NCI-H748 treated with DMSO at 0.1 percent for 48 hours (cell line): ENCODE results near the gene CEP83.
"Not testable (repeated sequence)": the region's sequence is repeated elsewhere in the genome, so short reads cannot be mapped to it uniquely, and the experiment has no call there.

Experiments used
- DNase-seq: peaks from one replicate; lab custom pipeline; 2025; lab: John Stamatoyannopoulos, UW

The CEP83 gene

DNA sequence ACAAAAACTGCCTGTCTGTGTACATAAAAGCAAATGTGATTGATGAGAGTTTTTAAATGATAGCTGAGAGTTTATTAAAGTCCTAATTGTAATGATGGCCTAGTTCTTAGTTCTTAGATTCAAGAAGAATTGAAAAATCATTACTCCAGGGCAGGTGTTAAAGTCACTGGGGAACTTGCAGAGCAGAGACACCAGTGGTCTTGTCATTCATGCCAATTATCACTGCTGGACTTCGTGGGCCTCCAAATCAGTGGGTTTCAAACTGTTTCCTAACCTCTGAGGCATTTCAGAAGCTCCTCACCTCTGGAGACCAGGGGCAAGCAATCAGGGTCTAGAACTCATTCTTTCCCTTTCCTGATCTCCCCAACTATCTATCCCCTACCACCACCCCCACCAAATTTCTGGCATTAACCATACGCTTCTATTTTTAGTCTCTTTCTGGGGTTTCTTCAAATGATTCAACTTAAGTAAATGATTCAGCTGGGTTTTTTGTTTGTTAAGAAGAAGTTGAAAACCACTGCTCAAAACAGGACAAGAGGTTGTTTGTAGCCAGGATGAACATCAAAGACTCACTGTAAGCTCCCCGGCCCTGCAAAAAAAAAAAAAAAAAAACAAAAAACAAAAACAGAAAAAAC, 80.1 kb downstream of the CEP83 start:
- DNase-seq, result no peak

DNA sequence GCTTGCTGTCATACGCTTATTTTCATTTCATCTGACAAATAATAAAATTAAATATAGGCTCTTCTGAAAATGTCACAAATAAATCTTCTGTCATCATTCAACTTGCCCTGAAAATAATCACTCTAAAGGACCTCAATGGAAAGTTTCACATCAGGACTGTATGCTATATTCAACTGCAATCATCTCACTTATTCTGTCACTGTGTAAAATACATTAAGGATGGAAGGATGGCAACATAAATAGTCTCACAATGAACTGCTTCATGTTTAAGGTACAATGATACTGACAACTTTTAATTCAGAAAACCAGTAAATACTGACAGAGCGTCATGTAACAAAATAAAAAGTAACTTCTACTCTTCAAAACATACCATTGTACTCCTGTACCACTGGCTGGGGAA, 82.1 kb downstream of the CEP83 start:
- no peak for DNase-seq

DNA sequence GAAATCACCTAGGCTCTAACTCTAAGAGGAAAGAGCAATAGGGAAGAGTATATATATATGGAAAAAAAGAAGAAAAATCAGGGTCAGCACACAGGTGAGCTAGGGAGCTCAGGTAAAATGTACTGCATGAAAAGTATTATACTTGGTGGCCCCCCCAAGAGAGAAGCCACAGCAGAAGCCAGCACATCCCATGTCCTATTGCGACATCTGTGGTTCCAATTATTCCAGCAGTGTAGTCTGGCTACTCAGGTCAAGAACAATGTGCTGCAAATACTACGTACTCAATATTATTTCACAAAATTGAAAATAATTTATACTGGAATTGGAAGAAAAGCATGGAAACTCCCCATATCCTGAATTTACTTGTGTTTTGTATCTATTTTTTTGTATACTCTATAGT, 85.5 kb downstream of the CEP83 start:
- no peak for DNase-seq

DNA sequence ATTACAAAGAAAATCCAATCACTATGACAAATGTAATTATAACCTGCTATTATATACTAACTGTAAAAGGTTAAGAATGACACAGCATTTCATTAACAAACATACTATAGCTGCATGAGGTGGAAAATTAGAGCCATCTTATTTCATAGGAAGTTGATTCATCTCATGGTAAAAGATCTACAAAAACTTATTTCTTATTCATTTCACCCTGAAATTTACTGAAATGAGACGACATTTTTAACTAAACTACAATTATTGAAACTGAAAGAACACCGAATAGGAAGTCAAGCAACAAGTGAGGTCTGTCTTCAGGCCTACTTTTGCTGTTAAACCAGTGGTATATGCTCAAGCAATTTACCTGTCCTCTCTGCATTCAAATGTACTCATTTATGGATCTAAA, 87.2 kb downstream of the CEP83 start:
- DNase-seq, result no peak

DNA sequence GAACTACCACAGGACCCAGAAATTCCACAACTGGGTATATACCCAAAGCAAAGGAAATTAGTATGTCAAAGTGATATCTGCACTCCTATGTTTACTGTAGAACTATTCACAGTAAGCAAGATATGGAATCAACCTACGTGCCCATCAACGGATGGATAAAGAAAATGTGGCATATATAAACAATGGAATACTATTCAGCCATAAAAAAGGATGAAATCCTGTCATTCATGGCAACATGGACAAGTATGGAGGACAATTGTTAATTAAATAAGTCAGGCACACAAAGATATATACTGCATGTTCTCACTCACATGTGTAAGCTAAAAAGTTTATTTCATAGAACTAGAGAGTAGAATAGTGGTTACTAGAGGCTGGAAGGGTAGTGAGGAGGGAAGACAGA, 97.0 kb downstream of the CEP83 start:
- no peak for DNase-seq

DNA sequence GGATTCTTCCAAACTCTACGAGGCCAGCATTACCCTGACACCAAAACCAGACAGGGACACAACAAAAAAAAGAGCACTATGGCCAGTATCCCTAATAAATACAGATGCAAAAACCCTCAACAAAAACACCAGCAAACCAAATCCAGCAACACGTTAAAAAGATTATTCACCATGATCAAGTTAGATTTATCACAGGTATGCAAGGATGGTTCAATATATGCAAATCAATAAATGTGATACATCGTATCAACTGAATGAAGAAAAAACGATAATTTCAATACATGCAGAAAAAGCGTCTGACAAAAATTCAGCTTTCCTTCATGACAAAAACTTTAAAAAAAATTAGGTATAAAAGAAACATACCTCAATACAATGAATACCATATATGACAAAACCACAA, 99.9 kb downstream of the CEP83 start:
- DNase-seq, result no peak

DNA sequence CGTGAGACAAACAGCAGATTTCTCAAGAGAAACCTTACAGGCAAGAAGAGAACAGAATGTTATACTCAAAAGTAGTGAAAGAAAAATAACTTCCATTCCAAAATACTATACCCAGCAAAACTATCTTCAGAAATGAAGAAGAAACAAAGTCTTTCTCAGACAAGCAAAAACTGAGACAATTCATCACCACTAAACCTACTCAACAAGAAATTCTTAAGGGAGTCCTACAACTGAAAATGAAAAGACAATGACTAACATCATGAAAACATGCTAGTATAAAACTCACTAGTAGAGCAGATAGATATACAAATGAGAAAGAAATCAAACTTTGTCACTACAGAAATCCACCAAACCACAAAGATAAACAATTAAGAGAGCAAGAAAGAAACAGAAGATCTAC, 106.5 kb downstream of the CEP83 start:
- DNase-seq, result no peak

DNA sequence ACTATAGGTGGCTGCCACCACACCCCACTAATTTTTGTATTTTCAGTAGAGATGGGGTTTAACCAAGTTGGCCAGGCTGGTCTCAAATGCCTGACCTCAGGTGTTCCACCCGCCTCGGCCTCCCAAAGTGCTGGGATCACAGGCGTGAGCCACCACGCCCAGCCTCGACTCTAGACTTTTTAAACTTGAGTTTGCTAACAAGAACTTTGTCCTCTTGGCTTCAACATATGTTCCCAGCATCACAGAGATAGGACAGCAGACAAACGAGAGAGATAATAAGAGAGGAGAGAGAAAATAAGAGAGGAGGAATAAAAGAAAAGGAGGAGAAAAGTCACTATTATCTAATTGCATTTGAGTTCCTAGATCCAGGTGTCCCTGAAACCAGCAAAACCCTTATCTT, 119.1 kb downstream of the CEP83 start:
- no peak for DNase-seq

DNA sequence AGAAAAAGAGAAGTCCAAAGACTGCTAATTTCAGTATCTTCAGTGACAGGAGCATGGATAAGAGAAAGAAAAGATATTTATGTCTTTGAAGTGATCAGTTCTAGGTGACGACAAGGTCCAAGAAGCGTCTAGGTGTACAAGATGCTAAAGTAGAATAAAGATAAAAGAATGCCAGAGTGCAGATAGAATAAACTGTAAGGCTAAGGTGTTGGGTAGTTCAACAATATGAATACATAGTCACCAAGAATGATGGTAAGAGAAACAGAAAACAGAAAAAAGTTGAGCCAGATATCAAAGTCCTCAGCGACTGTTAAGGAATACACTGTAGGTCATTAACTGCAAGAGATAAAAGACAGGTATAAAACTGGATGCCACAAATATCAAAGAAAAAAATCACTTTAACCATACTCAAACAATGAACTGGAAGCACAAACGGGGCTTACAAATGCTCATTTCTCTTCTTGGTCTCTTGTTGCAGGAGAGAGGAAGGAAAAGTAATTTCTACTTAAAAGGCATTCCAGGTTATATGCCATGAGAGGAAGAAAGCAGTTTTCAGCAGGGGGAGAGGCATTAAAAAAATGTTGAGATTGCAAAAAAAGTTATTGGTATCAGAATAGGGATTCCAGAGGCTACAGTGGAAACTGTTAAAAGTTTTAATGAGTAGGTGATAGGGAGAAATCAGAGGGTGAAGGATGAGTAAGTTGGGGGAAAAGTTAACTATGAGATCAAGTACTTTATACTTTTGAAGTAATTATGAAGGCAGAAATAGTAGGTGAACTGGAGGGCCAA, 121.5 kb downstream of the CEP83 start:
- no peak for DNase-seq

DNA sequence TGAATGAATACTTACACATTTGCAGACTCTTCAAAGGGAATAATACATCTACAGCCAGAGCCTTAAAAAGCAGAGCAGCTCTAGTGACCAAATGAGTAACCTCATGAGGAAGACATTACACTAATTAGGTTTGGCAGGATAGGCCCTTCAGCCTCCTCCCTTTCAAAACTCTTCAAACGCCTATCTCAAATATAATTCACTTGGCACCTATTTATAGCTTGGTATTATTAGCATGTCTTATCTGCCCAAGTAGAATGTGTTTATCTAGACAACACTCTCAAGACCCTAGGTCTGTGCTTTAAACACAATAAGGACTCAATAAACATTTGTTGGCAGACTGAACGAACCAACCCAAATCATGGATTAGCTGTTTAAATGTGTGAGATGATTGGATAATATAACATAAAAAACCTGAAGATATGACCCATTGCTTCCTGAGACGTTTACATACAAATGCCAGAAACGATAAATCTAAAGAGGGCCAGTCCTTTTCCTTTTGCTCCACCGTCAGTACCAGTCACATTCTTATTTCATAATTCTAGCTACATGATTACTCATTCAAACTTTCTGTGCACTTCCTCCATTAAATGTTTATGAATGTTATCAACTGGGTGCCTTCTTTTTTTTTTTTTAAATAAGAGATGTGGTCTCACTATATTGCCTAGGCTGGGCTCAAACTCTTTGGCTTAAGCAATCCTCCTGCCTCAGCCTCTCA, 123.3 kb downstream of the CEP83 start:
- no peak for DNase-seq

DNA sequence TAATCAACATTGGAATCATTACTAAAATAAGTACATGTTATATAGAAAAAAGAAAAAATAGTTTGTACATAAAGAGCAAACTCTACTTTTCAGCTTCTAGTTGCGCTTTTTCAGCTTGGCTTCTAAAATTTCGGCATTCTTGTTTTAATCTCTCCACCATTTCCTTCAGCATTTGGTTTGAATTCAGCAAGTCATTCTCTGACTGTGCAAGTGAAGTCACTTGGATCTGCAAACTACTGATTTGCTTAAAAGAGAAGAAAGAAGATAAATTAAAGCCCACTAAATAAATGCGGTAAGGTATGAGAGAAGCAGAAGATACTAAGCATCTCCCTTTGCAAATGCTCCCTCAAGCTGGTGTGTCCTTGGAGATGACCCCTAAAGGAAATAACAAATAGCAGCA, 126.3 kb downstream of the CEP83 start:
- no peak for DNase-seq

DNA sequence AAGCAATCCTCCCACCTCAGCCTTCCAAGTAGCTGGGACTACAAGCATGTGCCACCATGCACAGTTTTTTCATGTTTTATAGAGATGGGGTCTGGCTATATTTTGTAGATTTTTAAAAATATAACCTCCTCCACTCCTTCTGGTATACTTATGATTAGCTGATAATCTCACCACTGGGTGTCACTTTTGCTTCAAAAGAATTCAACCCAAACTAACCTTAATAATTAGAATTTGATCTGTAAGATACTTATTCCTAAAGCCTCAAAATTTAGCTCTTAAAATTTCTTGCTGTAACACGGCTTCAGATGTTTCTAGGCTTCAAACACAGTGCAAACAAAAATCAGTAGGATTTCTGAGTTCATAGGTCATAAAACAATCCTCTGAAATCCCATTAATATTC, 130.3 kb downstream of the CEP83 start:
- no peak for DNase-seq

DNA sequence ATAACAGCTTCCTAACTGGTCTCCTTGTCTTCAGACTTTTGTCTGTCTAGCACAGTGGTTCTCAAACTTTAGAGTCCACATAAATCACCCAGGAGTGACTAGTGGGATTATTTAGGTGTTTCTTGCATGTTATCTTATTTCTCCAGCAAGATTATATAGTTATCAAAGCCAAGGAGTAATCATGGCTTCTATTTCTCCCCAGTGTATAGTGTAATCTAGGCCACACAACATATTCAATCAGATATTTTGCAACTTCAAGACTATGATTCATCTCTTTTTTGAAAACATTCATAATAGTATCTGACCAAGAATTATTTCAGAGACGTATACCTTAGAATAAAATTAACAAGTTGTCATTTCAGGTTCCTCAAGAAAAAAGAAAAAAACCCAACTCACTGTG, 131.9 kb downstream of the CEP83 start:
- no peak for DNase-seq

DNA sequence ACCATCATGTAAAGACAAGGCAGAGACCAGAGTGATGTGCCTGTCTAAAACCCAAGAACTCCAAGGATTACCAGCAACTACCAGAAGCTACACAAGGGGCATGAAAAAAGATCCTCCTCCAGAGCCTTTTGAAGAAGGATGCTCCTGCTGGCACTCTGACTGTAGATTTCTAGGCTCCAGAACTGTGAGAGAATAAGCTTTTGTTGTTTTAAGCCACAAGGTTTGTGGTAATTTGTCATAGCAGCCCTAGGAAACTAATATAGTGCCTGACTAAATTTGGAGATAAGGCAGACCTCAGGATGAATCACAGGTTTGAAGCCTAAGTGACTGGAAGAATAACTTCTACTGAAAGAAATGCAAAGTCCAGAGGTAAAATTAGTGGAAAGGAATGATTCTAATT, 132.9 kb downstream of the CEP83 start:
- no peak for DNase-seq

DNA sequence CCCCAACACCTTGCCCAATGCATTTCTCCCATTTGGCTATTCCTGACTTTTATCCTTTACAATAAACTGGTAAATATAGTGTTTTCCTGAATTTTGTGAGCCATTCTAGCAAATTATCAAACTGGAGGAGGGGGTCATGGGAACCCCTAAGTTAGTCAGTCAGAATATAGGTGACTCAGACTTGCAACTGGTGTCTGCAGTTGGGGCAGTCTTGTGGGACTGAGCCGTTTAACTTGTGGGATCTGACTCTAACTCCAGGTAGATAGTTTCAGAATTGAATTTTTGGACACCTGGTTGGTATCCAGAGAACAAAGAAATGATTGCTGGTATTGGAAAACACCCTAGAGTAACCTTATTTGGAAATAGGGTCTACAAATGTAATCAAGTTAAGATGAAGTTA, 133.4 kb downstream of the CEP83 start:
- no peak for DNase-seq

DNA sequence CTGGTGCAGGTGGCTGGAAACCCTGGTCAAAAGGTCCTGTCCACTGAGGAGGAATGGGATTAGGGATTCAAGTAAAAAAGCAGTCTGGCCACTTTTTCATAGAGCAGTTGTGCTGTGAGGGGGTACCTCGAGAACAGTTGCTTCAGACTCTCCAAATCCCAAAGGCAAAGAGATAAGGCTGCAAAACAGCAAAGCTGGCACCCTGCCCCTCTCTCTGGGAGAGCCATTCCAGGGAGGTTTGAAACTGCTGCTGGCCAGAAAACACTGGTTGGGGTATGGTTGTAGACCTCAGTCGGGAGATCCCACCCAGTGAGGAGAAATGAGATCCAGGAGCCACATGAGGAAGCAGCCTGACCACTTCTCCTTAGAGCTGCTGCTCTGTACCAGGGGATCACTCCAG, 137.3 kb downstream of the CEP83 start:
- no peak for DNase-seq

DNA sequence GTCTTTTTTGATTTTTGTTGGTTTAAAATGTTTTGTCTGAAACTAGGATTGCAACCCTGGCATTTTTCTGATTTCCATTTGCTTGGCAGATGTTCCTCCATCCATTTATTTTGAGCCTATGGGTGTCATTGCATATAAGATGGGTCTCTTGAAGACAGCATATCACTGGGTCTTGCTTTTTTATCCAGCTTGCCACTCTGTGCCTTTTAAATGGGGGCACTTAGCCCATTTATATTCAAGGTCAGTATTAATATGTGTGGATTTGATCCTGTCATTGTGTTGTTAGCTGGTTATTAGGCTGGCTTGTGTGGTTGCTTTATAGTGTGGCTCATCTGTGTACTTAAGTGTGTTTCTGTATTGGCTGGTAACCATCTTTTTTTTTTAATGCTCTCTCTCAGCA, 139.6 kb downstream of the CEP83 start:
- DNase-seq, result no peak

DNA sequence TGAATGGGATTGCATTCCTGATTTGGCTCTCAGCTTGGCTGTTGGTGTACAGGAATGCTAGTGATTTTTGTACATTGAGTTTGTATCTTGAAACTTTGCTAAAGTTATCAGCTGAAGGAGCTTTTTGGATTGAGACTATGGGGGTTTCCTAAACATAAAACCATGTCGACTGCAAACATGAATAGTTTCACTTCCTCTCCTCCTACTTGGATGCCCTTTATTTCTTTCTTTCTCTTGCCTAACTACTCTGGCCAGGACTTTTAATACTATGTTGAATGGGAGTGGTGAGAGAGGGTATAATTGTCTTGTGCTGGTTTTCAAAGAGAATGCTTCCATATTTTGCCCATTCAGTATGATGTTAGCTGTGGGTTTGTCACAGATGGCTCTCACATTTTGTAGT, 141.5 kb downstream of the CEP83 start:
- no peak for DNase-seq

DNA sequence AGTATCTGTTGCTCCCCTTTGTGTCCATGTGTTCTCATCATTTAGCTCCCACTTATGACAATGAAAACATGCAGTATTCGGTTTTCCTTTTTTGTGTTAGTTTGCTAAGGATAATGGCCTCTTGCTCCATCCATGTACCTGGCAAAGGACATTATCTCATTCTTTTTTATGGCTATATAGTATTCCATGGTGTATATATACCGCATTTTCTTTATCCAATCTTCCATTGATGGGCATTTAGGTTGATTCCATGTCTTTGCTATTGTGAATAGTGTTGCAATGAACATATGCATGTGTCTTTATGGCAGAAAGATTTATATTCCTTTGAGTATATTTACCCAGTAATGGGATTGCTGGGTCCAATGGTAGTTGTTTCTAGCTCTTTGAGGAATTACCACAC, 143.1 kb downstream of the CEP83 start:
- DNase-seq, result not testable (repeated sequence)

DNA sequence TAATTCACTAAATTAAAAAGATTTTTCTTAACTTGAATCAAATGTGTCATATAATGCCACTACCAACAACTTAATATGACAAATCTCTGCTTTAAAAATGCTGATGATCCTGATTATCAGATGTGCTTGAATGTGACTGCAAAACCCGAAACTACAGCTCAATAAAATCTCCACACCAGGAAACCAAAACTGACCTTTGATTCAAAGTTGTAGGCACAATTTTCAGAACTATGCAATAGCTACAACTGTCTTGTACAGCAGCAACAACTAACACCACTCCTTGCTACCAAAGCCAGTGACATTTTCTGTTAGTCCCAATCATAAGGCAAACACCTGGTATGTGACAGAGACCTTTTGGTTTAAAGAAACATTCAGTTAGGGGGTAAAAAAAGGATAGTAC, 147.3 kb downstream of the CEP83 start:
- DNase-seq, result no peak

DNA sequence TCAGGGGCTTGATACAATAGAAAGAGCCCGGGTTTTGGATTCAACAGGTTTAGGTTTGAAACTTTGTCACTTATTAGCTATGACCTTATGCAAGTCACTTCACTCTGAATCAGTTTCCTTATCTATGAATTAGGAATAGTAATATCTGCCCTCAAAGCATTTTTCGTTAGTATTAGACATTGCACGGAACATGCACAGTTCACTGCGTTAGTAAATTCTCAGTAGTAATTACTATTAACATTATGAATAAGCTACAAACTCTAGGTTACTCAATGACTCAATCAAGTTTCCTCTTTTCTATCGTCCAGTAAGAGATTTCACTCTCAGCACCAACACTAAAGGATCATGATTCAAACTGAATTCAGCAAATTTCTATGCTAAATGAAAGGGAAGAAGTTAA, 150.3 kb downstream of the CEP83 start:
- DNase-seq, result no peak

DNA sequence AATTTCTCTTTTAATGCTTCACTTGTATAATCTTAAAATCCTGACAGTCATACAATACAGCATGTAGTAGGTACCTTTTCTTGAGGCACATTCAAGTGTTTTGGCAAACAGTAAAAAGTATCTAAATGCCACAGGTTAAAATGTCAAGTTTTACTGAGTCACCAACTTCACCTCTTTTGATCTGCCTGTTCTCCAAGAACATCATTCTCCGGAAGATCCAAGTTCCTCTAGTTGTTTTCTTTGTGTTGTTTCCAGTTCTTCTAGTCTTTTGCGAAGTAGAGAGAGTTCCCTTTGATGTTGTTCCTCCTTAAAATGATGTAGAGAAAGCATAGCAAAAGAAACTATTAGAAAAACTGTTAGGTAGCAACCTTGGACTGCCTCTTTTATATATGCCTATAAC, 151.1 kb downstream of the CEP83 start:
- DNase-seq, result no peak
